SIG-M5 treated with dmso at 0.1 percent for 504 hours (cell line): ENCODE results near the gene P2RY12.

Experiments
- DNase-seq: peaks from one replicate; lab custom pipeline; 2025; ENCODE audit not compliant: unreplicated experiment; lab: John Stamatoyannopoulos, UW

Gene P2RY12

DNA sequence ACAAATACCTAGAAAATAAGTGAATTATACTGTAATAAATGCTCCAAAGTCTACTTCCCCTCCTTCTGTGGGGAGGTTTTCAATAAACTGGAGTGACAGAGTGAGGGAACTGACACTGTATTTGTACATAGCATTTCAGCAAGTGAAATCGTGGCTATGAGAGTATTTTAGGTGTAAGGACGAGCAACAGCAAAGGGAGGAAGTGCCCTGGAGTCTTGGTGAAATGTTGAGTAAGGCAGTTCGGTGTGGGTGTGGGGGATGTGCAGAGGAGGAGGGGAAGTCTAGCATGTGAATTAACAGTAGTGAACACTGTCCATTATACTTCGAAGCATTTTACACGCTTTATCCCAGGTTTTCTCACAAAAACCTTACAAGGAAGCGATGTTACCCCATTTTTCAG, 37.1 kb downstream of the P2RY12 start:
- peak; percentile 100 for DNase-seq

DNA sequence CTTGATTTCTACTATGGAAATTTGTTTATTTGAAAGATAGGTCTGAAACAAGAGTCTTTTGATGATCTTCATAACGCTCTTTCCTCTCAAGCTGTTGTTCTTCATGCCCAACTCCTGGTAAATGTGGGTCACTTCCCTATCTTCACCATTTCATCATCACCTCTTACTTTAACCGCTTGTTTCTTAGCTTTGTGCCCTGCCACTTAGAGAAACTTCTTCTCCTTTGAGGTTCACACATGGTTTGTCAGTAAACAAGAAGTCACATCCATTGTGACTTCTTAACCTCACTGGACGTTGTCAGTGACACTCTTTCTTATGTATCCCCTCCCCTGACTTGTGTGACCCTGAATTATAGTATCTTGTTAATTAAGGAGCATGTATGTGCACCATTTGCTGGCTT, 38.3 kb downstream of the P2RY12 start:
- peak; percentile 98 for DNase-seq

DNA sequence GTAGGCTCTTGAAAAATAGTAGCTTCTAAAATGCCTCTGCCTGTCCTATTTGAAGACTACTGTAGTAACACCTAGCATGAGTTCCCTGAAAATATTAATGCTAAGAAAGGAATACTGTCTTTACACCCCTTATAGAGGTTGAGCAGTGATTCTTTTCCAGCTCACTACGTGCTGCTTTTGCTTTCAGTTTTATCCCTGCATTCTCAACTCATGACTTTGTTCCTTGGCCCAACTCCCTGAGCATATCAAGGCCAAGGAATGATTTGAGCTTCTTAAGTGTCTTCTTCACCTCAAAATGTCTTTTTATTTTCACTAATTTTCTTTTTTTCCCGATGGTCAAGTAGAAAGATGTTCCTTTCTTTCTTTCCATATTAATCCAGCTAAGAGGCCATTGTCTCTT, 38.7 kb downstream of the P2RY12 start:
- no peak for DNase-seq

DNA sequence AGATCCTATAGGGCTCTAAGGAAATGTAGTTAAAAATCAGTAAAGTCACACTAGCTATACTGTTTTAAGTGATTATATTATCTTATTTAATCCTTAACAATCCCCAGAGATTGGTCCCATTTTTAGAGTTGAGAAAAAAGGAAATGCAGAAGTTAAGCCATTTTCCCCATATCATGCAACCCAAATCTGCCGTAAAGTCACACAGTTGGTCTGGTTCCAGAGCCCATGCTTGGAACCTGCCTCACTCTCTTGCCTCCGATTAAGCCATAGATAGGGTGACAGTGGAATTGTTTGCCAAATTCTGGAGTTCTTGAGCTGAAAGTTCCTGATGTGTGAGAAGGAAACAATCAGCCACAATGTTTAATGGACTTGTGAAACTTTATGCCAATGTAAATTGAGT, 52.9 kb downstream of the P2RY12 start:
- DNase-seq = no peak

DNA sequence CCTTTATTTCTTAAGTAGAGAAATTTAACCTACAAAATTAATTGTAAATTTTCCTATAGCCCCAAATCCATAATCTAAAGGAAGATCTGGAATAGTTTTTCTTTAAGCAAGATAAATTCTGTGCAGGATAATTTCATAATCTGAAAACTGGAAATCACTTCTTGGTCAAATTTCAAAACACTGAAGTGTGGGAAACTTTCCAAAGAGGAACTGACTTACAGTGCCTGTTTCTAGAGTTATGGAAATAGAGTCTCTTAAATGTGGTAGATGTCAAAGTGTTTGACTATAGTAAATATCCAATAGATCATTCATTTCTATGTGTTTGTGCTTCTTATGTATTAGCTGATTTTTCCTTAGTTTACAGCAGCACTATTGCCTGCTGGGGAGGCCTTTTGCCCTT, 53.7 kb downstream of the P2RY12 start:
- peak; percentile 61 for DNase-seq

DNA sequence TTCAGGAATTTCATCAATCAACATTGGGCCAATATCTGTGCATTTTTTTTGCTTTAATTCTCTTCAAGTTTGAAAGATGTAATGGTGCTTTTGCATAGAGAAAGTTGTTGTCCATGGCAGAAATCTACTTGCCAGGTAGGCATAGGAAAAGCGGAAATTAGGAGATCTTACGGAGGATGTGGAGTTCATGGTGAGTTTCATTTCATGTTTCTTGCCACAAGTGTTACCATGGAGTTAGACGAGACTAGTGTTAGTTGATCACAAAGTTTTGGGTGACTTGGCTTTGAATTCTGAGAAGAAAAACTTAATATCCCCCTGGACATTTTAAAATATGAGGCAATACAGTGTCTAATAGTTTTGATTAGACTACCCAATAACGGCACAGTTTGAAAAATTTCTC, 54.2 kb downstream of the P2RY12 start:
- DNase-seq = peak; percentile 58

DNA sequence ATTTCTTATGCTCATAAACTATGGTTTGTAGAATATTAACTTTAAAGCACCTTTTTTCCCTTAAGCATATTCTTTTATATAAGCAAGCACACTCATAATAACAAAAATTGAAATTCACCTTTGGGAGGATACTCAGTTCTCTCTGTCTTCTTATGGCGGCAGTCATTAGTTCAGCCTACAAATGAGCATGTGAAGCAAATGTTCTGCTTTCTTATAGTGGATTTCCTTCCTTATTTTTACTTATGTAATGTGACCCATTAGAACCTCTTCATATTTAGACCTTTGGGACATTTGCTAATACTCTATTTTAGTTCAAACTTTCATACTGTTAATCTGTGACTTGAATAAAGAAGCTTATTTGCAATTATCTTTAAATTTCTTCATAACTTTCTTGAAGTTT, 55.2 kb downstream of the P2RY12 start, which contains the start of gene P2RY13:
Gene P2RY13 (minus strand): TSS at position 187 of the 400 bp plus-strand sequence. CDS start 21 bp downstream, at position 166.
- peak; percentile 25 for DNase-seq

DNA sequence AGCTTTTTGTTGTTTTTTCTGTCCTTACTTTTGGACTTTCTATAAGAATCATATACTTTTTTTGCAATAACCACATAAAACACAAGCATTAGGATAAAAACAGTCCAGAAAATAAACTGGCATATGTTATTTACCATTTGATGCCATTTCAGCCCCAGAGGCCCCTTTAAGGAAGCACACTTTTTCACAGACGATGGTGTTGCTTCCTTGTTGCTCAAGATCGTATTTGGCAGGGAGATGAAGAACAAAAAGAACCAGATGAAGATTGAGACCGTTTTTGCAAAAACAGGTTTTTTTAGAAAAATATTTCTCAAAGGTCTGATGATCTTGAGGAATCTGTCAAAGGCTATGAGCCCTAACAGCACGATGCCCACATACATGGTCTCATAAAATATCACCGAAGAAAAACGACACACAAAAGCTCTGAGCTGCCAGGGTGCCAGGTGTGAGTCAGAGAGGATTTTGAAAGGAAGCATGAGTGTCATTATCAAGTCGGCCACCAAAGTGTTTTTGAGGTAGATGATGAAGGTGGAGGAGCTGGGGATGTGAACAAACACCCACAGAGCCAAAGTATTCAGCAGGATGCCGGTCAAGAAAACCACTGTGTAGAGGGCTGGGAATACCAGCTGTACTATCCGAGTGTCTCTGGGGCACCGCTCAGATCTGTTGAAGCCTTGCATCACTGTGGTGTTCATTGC, 56.1 kb downstream of the P2RY12 start:
- DNase-seq = peak; percentile 62

DNA sequence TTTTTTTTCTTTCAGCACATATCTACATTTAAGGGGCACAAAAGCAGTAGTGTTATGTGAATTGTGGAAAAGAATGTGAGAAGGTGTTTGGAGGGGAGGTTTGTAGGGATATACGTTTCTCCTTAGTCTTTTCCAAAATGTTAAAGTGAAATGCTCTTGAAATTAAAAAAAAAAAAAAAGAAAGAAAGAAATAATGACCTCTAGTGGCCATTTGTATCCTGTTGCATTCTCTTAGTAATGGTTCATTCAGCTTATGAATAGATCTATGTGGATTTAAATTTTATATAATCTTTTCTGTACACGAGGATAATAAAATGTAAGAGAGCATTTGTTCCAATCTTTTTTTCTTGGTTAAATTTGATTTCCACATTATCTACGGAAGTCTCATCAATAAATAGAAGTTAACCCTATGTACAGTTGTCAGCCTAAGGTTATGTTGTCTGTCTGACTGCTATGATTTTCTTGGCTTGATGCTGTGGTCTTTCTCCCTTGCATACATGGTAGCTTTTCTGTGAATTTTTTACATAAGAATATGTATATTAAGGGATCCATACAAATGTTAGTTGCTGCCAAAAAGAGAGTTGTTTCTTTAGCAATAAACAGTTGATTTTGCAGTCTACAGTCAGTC, 56.9 kb downstream of the P2RY12 start:
- DNase-seq = peak; percentile 57

DNA sequence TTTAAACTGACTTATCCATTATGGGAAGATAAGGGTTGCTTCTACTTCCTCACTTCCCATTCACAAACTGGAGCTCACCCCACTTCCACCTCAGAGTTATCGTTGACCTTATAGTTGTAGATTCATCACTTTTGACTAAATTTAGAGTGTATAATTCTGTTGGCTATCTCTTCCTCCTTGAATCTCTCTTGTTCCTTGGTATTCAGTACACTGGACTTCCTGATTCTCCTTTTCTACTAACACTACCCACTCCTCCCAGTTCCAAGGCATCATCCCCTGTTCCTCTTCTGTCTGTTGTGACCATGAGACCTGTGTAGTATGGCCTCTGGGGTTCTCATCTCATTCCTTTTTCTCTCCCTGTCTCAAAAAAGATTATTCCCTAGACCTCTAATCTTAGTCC, 62.0 kb downstream of the P2RY12 start:
- DNase-seq = no peak

DNA sequence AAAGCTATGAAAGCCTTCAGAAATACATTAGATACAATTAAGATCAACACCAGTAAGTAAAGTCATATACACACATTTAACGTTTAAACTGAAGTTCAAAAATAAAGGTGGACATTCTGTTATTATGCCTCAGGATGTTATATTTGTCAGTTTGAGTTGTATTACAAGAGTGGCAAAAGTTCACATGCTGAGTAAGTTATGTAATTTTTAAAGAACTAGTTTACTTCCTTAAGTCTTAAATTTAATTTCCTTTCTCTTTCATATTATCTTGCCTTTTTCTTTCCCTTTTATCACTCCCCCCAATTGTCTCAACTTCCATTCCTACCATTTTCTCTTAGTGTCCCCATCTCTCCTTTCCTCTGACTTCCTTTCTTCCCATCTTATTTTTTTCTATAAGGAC, 63.0 kb downstream of the P2RY12 start:
- no peak for DNase-seq

DNA sequence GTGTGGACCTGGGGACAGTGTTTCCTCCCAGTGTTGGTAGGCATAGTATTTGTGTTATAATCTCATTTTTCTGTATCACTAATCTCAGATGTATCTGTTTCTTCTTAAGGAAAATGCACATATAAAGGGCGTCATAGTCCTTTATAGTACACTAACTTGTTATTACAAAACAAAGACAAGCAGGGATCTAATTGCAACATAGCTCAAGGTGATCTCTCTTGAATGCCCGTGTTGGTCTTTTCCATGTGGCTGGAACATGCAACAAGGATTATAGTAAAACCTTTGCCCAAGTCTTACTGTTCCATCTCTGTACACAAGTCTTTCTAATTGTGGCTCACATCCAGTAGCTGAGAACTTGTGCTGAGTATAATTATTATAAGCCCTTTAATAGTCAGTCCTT, 64.4 kb downstream of the P2RY12 start:
- no peak for DNase-seq

DNA sequence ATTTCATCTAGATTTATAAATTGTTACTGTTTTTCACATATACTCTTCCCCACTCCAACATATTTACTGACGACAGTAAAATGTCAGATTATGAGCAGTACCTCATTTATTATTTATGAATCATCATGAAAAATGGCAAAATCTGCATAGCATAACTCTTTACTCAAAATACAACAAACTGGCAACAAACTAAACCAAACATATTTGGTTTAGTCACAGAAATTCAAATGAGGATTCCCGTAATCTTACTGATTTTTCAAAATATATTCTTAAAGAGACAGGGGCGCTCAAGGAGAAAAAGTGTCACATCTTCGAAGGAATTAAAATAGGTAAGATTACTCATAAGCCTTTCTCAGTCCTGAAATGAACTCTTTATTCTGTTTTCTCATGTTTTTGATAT, 64.9 kb downstream of the P2RY12 start:
- no peak for DNase-seq

DNA sequence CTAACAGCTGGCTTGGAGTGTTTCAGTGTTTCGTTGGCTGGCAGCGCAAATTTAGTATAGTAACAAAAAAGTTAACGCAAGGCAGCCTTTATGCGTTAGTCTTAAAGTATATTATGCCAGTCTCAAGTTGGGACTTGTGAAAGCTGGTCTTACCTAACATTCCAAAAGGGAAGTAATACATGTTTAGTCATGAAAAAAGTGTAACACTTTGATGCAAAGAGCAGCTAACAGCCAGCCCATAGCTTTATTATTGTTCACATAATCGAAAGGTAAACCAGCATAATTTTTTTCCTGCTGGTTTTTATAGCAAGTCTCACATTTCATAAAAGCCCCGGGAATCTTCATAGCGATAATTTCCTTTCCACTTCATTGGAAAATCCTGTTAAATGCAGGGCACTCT, 65.6 kb downstream of the P2RY12 start:
- DNase-seq = peak; percentile 61

DNA sequence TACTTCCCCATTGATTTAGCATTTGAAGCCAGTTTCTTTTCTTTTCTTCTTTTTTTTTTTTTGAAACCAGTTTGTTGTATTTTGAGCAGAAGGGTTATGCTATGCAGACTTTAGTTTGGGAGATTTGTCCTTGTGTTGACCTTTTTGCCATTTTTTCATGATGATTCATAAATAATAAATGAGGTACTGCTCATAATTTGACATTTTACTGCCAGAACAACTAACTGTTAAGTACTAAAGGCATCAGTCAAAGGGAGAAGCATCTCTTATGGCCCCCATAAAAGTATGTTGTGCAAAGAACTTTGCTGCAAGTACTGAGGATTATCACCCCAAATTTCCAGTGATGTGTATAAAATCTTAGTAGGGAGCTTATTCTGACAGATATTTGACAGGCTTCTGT, 66.2 kb downstream of the P2RY12 start:
- DNase-seq = no peak

DNA sequence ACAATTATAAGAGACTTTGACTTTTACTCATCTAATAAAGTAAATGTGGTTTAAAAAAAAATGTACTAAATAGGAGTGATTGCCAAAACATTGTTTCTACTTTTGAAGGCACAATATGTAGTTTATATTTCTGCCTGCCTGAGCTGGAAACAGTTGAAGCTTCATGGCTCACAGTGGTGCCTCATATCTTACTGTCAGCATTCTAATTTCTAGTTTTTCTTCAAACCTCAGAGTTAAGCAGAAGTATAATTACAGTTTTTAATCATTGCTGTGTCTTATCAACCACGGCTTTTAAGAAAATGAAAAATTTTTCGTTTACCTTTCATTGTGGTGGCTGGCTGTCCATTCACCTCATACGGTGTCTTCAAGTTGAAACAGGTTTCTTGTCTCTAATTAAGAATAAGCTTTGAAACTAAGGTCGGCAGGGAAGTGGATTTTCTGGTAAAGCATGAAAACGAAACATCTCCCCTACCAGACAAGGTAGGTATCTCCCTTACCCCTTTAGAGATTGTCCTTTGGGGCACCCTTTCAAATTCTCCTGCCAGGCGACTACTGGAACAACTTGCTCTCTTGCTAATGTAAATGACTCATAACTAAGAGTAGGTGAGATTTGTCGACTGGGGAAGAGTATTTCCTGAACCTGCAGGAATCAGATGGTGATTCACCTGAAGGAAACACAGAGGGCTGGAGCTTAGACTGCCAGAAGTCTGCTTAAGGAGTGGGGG, 68.1 kb downstream of the P2RY12 start, which contains the start of gene GPR87:
Gene GPR87 (minus strand): TSS at position 554 of the 725 bp plus-strand sequence. CDS start 16,720 bp downstream, outside the sequence.
- DNase-seq = peak; percentile 64

DNA sequence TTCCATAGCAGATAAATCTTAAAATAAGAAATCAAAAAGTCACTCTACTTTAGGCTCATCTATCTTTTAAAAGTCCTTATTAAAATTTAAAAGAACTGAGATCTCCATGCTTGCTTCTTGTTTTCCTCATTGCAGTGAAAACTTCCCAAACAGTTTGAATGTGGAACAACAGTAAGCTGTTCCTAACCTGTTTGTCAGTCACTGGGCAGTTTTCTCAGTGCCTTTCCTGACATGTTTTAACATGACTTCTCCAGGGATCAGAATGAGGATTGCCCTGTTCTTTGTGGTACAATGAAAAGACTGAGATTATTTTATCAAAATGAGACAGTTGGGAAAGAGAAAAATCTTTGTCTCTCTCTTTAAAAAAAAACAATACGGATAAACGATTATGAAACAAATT, 68.7 kb downstream of the P2RY12 start:
- no peak for DNase-seq

DNA sequence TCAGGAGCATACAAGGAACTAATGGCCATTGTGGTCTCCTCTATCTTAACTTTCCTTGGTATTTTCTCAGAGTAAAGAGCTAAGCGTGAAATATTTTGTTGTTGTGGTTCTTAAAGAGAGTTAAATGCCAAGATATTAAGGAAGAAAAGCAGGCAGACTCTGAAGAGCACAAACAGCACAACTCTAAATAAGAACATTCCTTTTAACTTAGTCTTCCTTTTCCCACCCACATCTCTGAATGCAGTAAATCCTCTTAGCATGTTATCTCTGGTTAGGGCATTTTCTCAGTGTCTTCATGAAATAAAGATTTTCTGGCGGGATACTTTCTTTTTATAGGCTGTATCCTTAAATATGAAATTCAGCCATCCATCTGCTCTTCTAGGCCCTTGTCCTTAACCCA, 69.4 kb downstream of the P2RY12 start:
- no peak for DNase-seq

DNA sequence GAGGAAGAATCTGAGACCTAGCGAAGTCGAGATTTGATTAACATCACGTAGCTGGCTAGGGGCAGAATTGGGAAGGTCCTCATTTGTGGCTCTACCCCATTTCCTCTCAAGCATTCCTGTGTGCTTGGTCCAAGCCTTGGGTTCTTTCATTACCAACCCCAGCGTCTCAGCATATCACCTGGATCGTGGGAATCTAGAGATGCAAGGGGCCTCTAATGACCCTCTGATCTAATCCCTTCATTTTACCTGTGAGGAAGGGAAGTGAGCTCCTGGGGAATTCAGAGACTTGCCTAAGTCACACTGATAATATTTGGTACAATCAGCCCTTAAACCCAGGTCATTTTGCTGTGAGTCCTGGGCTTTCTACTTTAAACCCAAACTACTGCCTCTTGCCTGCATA, 70.0 kb downstream of the P2RY12 start:
- DNase-seq = no peak

DNA sequence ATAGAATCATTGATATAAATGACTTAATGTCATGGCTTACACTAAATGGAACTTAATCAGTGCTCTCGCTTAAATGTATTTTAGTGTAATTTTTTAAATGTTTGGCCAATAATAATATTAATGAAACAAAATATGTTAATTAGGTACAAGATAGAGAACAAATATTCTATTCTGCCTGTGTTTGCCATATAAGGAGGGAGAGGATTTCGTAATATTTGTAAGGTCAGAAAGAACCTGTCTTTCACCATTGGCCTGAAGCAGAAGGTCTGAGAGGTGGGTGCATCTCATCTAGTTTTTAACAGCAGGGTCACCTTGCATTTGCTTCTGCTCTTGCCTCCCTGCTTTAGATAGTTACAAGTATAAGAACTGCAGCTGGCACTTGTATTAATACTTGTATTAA, 70.4 kb downstream of the P2RY12 start:
- DNase-seq = no peak

DNA sequence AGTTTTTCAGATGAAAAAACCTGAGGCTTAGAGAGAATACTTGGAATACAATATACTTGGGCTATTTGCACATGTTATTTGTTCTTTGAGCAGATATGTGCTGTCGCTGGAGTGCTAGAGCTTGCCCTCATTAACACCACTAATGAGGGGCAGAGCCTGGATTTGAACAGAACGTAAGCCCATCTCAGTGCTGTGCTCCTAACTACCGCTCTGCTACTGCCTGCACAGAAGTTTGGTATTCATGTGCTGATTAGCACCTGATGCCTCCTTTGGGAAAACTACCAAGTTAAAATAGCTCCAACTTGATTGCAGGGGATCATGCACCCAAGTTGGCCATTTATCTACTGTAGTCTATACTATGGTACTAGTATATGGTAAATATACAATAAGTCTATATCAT, 71.6 kb downstream of the P2RY12 start:
- no peak for DNase-seq

DNA sequence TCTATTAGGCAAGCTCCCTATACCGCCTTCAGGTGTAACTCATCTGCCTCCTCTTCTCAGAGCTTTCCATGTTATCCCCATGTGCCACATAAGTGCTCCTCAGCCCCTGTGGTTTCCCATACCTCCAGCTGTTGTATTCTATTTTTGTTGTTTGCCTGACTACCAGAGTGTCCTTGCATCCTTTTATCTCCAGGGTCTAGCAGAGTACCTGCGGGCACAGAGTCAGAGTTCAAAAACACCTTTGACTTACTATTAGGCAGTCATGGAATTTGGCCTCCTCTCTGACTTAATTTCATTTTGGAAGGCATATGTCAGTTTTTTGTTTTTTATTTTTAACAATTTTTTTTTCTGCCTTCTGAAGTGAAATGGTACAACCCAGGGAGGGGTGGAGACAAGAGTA, 75.0 kb downstream of the P2RY12 start:
- no peak for DNase-seq
